Measurements from ENCODE around the gene RAC3. TPM values are rescaled to one million over a fixed set of nuclear protein-coding genes. Genes with fewer than 3 reads are reported as not detected.
A peak's percentile ranks its signal among the peaks of the same experiment; 100 is the strongest.

RAC3 gene
- total RNA-seq, 1 donor from 2014 or later: 75.0 TPM

GRCh38 chr17:82053556-82054263, 22.2 kb downstream of the RAC3 start:
- peak overlapping the region; percentile 87 for H3K4me3 Mint-ChIP-seq
- no peaks in the 10 kb centered on the region for H3K9me3 Mint-ChIP-seq
- no peaks in the 10 kb centered on the region for H3K36me3 Mint-ChIP-seq (ENCODE audit: low read depth)
- no peaks in the 10 kb centered on the region for H3K4me1 Mint-ChIP-seq
- no peaks in the 10 kb centered on the region for H3K27me3 Mint-ChIP-seq (ENCODE audit: low read depth)
- no peak overlapping the region for H3K27ac Mint-ChIP-seq (ENCODE audit: unreplicated experiment)
- no peak for DNase-seq (ENCODE audit: low read depth, low spot score)
- no peak for TF ChIP-seq CTCF (conservative IDR thresholded peaks at IDR 0.05)

- DNase-seq (ENCODE audit: low read depth, low spot score): no peak
- TF ChIP-seq CTCF (conservative IDR thresholded peaks at IDR 0.05): no peak
- Mint-ChIP-seq H3K9me3 (no peaks in the 10 kb centered on the region), H3K4me3 (peak overlapping the region; percentile 67), H3K27me3 (ENCODE audit: low read depth) (no peaks in the 10 kb centered on the region), H3K36me3 (ENCODE audit: low read depth) (no peaks in the 10 kb centered on the region), H3K4me1 (no peaks in the 10 kb centered on the region), H3K27ac (ENCODE audit: unreplicated experiment) (no peak overlapping the region)
These were observed 23.0 kb downstream of the RAC3 start for GRCh38 chr17:82054351-82055022.

- Mint-ChIP-seq H3K27ac (ENCODE audit: unreplicated experiment) (no peak overlapping the region), H3K36me3 (ENCODE audit: low read depth) (no peaks in the 10 kb centered on the region), H3K9me3 (no peaks in the 10 kb centered on the region), H3K27me3 (ENCODE audit: low read depth) (no peaks in the 10 kb centered on the region), H3K4me3 (peak overlapping the region; percentile 67), H3K4me1 (no peaks in the 10 kb centered on the region)
- TF ChIP-seq CTCF (conservative IDR thresholded peaks at IDR 0.05): no peak
- no peak for DNase-seq (ENCODE audit: low read depth, low spot score)
These were observed 23.8 kb downstream of the RAC3 start for GRCh38 chr17:82055023-82055964.

GRCh38 chr17:82055965-82056728, 24.7 kb downstream of the RAC3 start:
- no peak for TF ChIP-seq CTCF (conservative IDR thresholded peaks at IDR 0.05)
- Mint-ChIP-seq H3K4me3 (peak overlapping the region; percentile 47), H3K27ac (ENCODE audit: unreplicated experiment) (no peak overlapping the region), H3K36me3 (ENCODE audit: low read depth) (no peaks in the 10 kb centered on the region), H3K4me1 (no peaks in the 10 kb centered on the region), H3K27me3 (ENCODE audit: low read depth) (no peaks in the 10 kb centered on the region), H3K9me3 (no peaks in the 10 kb centered on the region)
- no peak for DNase-seq (ENCODE audit: low read depth, low spot score)
